ENCODE results near the gene WSCD2.

Gene WSCD2

GRCh38 chr12:108270849-108271143 lies 141.7 kb downstream of the WSCD2 start:
- no peak for ATAC-seq

- ATAC-seq: no peak
These were observed 143.1 kb downstream of the WSCD2 start for GRCh38 chr12:108271951-108272872.

GRCh38 chr12:108273217-108273616 lies 144.1 kb downstream of the WSCD2 start:
- ATAC-seq: no peak

GRCh38 chr12:108277613-108278012 lies 148.5 kb downstream of the WSCD2 start:
- ATAC-seq: no peak

- no peak for ATAC-seq
These were observed 153.1 kb downstream of the WSCD2 start for GRCh38 chr12:108282160-108282559.

- no peak for ATAC-seq
These were observed 153.6 kb downstream of the WSCD2 start for GRCh38 chr12:108282676-108283075.

GRCh38 chr12:108284163-108284562 lies 155.1 kb downstream of the WSCD2 start:
- ATAC-seq: no peak

GRCh38 chr12:108285016-108285415 lies 155.9 kb downstream of the WSCD2 start:
- ATAC-seq: no peak

GRCh38 chr12:108287227-108287626 lies 158.1 kb downstream of the WSCD2 start:
- no peak for ATAC-seq

- ATAC-seq: no peak
These were observed 160.5 kb downstream of the WSCD2 start for GRCh38 chr12:108289350-108290161.

GRCh38 chr12:108295641-108296040 lies 166.6 kb downstream of the WSCD2 start:
- no peak for ATAC-seq

- no peak for ATAC-seq
These were observed 167.9 kb downstream of the WSCD2 start for GRCh38 chr12:108296945-108297344.

GRCh38 chr12:108297424-108297823 lies 168.3 kb downstream of the WSCD2 start:
- no peak for ATAC-seq

- ATAC-seq: peak in 1 of 2 donors; percentile 72
These were observed 169.0 kb downstream of the WSCD2 start for GRCh38 chr12:108297895-108298760.

GRCh38 chr12:108298761-108299275 lies 169.7 kb downstream of the WSCD2 start:
- ATAC-seq: no peak

GRCh38 chr12:108299516-108299915 lies 170.4 kb downstream of the WSCD2 start:
- no peak for ATAC-seq
